ENCODE results near the gene ITGAL.
"Not testable (repeated sequence)": the region's sequence is repeated elsewhere in the genome, so short reads cannot be mapped to it uniquely, and the experiment has no call there.

The ITGAL gene

GRCh38 chr16:30457743-30458560 lies 14.6 kb upstream of the ITGAL start:
- no peak for DNase-seq (ENCODE audit: low spot score)

- DNase-seq (ENCODE audit: low spot score), result peak; percentile 96
Observed at GRCh38 chr16:30458561-30459394, 13.8 kb upstream of the ITGAL start.

GRCh38 chr16:30459456-30459855 lies 13.1 kb upstream of the ITGAL start:
- DNase-seq (ENCODE audit: low spot score), result no peak

DNA sequence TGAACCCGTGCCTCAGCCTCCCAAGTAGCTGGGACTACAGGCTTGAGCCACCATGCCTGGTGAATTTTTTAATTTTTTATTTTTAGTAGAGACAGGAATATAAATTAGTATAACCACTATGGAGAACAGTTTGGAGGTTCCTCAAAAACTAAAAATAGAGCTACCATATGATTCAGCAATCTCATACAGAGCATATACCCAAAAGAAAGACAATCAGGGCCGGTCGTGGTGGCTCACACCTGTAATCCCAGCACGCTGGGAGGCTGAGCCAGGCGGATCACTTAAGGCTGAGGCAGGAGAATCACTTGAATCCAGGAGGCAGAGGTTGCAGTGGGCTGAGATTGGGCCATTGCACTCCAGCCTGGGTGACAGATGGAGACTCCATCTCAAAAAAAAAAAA lies 11.1 kb upstream of the ITGAL start:
- DNase-seq (ENCODE audit: low spot score), result not testable (repeated sequence)

- no peak for DNase-seq (ENCODE audit: low spot score)
Observed at GRCh38 chr16:30464078-30464477, 8.5 kb upstream of the ITGAL start.

- peak; percentile 65 for DNase-seq (ENCODE audit: low spot score)
Observed at GRCh38 chr16:30470170-30470512, 2.4 kb upstream of the ITGAL start.

DNA sequence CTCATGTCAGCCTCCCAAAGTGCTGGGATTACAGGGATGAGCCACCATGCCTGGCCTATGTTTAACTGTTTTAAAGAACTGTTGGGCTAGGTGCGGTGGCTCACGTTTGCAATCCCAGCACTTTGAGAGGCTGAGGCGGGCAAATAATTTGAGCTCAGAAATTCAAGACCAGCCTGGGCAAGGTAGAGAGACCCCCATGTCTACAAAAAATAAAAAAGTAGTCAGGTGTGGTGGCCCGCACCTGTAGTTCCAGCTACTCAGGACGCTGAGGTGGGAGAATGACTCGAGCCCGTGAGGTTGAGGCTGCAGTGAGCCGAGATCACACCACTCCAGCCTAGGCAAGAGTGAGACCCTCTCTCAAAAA lies 1.9 kb upstream of the ITGAL start:
- no peak for DNase-seq (ENCODE audit: low spot score)

GRCh38 chr16:30473231-30474073 lies 910 bp downstream of the ITGAL start:
- peak; percentile 64 for DNase-seq (ENCODE audit: low spot score)

- no peak for DNase-seq (ENCODE audit: low spot score)
Observed at GRCh38 chr16:30474074-30474452, 1.5 kb downstream of the ITGAL start.

- no peak for DNase-seq (ENCODE audit: low spot score)
Observed at GRCh38 chr16:30474684-30475083, 2.1 kb downstream of the ITGAL start.

DNA sequence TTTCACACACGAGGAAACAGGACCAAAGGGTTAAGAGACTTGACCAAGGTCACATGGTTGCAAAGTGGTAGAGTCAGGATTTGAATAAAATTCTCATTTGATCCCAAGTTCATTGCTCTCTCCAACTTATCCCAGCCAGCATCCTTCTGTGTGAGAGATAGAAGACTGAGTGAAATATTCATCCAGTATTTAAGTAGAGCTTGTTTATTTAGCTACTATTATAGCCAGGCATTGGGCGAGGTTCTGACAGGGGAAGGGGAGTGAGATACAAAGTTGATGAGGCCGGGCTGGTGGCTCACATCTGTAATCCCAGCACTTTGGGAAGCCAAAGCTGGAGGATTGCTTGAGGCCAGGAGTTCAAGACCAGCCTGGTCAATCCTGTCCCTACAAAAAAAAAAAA lies 4.4 kb downstream of the ITGAL start:
- DNase-seq (ENCODE audit: low spot score), result no peak

- DNase-seq (ENCODE audit: low spot score), result not testable (repeated sequence)
Observed at GRCh38 chr16:30477773-30478172, 5.2 kb downstream of the ITGAL start.

DNA sequence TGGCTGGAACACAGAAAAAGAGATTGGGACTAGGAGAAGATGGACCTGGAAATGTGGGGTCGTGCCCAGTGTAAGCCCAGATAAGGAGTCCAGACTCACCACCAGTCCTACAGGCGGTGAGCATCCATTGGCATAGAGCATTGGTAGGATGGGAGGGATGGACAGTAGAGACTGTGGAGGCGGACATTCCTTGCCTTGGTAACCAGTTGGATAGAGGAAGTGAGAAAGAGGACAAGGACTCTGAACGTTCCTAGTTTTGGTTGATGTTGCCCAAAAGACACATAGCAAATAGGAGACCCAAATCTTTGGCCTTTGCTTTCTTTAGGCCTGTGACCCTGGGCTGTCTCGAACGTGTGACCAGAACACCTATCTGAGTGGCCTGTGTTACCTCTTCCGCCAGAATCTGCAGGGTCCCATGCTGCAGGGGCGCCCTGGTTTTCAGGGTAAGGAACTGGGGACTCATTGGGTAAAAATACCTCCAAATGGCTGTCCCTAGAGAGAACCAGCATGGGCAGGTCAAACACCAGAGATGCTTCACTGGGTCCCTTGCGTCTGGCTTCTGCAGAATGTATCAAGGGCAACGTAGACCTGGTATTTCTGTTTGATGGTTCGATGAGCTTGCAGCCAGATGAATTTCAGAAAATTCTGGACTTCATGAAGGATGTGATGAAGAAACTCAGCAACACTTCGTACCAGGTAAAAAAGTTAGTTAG lies 6.4 kb downstream of the ITGAL start:
- DNase-seq (ENCODE audit: low spot score), result no peak

- DNase-seq (ENCODE audit: low spot score), result no peak
Observed at GRCh38 chr16:30481381-30481780, 8.8 kb downstream of the ITGAL start.

- no peak for DNase-seq (ENCODE audit: low spot score)
Observed at GRCh38 chr16:30482366-30482765, 9.8 kb downstream of the ITGAL start.

GRCh38 chr16:30484887-30485286 lies 12.3 kb downstream of the ITGAL start:
- no peak for DNase-seq (ENCODE audit: low spot score)

GRCh38 chr16:30485818-30486436 lies 13.4 kb downstream of the ITGAL start:
- no peak for DNase-seq (ENCODE audit: low spot score)

GRCh38 chr16:30488764-30489605 lies 16.4 kb downstream of the ITGAL start:
- DNase-seq (ENCODE audit: low spot score), result no peak

- DNase-seq (ENCODE audit: low spot score), result no peak
Observed at GRCh38 chr16:30490210-30490609, 17.7 kb downstream of the ITGAL start.

DNA sequence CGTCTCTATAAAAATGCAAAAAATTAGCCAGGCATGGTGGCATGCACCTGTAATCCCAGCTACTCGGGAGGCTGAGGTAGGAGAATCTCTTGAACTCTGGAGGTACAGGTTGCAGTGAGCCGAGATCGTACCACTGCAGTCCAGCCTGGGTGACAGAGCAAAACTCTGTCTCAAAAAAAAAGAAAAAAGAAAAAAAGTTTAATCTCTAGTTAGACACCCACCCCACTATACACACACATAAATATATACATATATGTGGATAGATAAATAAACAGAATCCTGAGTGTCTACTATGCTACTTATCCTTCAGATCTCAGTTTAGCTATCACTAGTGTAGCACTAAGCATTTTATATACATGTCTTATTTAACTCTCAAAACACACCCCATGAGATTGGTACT lies 18.7 kb downstream of the ITGAL start:
- no peak for DNase-seq (ENCODE audit: low spot score)
